Cardiac muscle cell (in vitro differentiated cells and primary cell): Measurements from ENCODE around the gene SUSD6. TPM values are rescaled to one million over a fixed set of nuclear protein-coding genes. Genes with fewer than 3 reads are reported as not detected.
A peak's percentile ranks its signal among the peaks of the same experiment; 100 is the strongest.

Source experiments
- DNase-seq, 2 donors: peaks; one replicate each; pipeline versions ENCODE4 v3.0.0 to v3.0.0-alpha.2; 2010 to 2017; ENCODE audit warnings: low read depth in 1 of 2, low spot score in 1 of 2
- H3K27ac ChIP-seq: fragments of 200-600 bp; sonication (generic); 2 replicates; pipeline ENCODE4 v1.5.1; 2016
- H3K27me3 ChIP-seq: fragments of 200-600 bp; sonication (generic); 2 replicates; pipeline ENCODE4 v1.6.0; 2016; ENCODE audit warnings: control low read depth
- H3K36me3 ChIP-seq: fragments of 200-600 bp; sonication (generic); 2 replicates; pipeline ENCODE4 v1.5.1; 2016; ENCODE audit warnings: control low read depth
- H3K4me1 ChIP-seq: fragments of 200-600 bp; sonication (generic); 2 replicates; pipeline ENCODE4 v1.8.1; 2017; ENCODE audit warnings: low read depth, mild to moderate bottlenecking, mixed run types
- H3K4me3 ChIP-seq: fragments of 200-600 bp; sonication (generic); 2 replicates; pipeline ENCODE4 v1.5.1; 2016; ENCODE audit warnings: mild to moderate bottlenecking
- H3K9me3 ChIP-seq: fragments of 200-600 bp; sonication (generic); 2 replicates; pipeline ENCODE4 v1.5.1; 2017; ENCODE audit warnings: low read depth, mild to moderate bottlenecking, control low read depth
- CTCF ChIP-seq: IDR thresholded peaks from 2 replicates; pipeline ENCODE4 v1.5.1; 2012; ENCODE audit warnings: low read depth, mild to moderate bottlenecking, low read length
- polyA plus RNA-seq: library from polyadenylated mRNA; unstranded; fragments of >200 nt; fragmentation: Nextera tagmentation; extraction: Ambion mirVana; gene quantifications from 2 replicates; pipeline ENCODE4 v1.2.1, GENCODE V29; 2016
- total RNA-seq: library from RNA; depleted of rRNA; stranded (reverse); fragments of >200 nt; gene quantifications from 2 replicates; pipeline ENCODE4 v1.2.3, GENCODE V29; 2016

The SUSD6 gene
- total and polyA plus RNA-seq, 2 experiments from 2014 or later: 8.7 to 12.1 TPM

DNA sequence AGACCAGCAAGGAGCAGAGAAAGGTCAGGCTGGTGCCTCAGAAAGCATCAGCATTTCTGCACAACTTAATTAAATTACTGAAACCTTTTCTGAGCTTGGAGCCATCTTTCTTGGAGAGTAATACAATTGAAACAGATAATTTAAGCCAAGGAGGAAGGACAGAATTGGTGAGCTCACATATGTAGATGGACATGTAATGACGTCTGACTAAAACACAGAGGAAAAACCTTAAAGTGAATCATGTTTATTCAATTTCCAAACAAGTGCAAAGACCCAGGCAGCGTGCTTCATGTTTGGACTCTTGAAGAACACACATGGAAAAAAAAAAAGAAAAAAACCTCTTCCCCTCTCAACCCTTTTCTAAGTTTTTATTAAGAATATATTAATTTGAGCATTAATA is 19.0 kb downstream of the SUSD6 start:
- H3K36me3 ChIP-seq: no peaks in the 10 kb centered on the region
- DNase-seq: no peak
- H3K27me3 ChIP-seq: no peaks in the 10 kb centered on the region
- TF ChIP-seq CTCF: no peak
- H3K9me3 ChIP-seq: no peaks in the 10 kb centered on the region
- H3K27ac ChIP-seq: peak overlapping the region; percentile 49
- H3K4me3 ChIP-seq: no peak overlapping the region
- peaks cover 64% of the 10 kb centered on the region for H3K4me1 ChIP-seq

DNA sequence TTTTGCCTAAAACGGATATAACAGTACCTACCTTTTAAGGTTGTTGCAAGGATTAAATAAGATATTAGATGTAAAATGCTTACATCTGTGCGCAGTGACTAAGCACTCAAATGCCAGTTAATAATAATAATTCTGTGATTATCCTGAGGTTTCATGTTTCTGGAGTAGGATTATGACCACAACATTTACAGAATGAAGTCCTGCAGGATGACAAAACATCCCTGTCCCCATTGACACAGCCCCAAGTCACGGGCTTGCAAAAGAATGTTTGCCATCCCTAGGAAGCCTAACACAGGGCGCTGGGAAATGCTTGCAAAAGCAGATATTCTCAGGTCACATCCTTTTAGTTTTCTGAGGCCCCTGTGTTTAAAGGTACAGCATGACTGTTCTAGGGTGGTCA is 20.1 kb downstream of the SUSD6 start:
- Histone ChIP-seq H3K4me1 (peaks cover 66% of the 10 kb centered on the region), H3K9me3 (no peaks in the 10 kb centered on the region), H3K4me3 (no peak overlapping the region), H3K27me3 (no peaks in the 10 kb centered on the region), H3K27ac (no peak overlapping the region), H3K36me3 (no peaks in the 10 kb centered on the region)
- no peak for TF ChIP-seq CTCF
- no peak for DNase-seq

DNA sequence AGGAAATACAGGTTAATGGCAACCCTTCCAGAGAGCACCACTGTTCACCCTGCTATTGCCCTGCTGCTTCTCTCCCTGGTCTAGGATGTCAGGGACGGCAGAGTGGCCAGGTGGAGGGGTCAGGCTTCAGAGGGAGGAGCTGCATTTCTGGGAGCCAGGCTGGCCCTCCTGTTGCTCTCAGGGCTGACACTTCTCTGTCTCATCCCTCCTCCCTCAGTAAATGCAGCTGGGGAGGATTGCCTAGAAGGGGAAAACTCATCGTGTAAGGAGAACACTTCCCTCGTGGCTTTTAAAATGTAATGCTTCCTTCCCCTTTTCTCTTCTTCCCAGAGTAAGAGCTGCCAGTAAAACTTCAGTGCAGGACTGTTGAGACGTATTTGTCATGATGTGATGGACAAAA is 20.8 kb downstream of the SUSD6 start:
- Histone ChIP-seq H3K27ac (no peak overlapping the region), H3K36me3 (no peaks in the 10 kb centered on the region), H3K4me3 (no peak overlapping the region), H3K9me3 (no peaks in the 10 kb centered on the region), H3K27me3 (no peaks in the 10 kb centered on the region), H3K4me1 (peaks cover 71% of the 10 kb centered on the region)
- TF ChIP-seq CTCF: no peak
- DNase-seq: no peak

GRCh38 chr14:69632593-69633151 is 21.3 kb downstream of the SUSD6 start:
- no peak for DNase-seq
- no peak for TF ChIP-seq CTCF
- no peaks in the 10 kb centered on the region for H3K36me3 ChIP-seq
- H3K9me3 ChIP-seq: no peaks in the 10 kb centered on the region
- no peak overlapping the region for H3K4me3 ChIP-seq
- peaks cover 76% of the 10 kb centered on the region for H3K4me1 ChIP-seq
- peak overlapping the region; percentile 77 for H3K27ac ChIP-seq
- no peaks in the 10 kb centered on the region for H3K27me3 ChIP-seq

DNA sequence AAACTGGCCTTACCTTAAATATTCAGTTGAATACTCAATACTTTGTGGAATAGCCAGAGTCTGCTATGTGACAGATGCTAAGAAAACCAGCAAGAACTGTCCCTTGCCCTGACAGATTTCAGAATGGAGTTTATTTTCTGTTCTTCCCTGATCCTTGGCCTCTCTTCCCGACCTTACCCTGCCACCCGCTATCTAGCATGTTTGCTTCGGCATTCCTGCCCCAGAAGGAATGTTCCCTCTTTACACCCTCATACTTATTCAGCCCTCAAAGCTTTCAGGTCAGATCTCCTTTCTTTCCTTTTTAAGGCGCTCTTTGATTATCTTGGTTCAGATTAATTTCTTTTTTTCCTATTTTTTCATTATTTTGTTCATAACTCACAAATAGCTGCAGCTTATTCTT is 21.8 kb downstream of the SUSD6 start:
- Histone ChIP-seq H3K27me3 (no peaks in the 10 kb centered on the region), H3K27ac (peak overlapping the region; percentile 77), H3K4me3 (no peak overlapping the region), H3K9me3 (no peaks in the 10 kb centered on the region), H3K4me1 (peaks cover 81% of the 10 kb centered on the region), H3K36me3 (no peaks in the 10 kb centered on the region)
- no peak for TF ChIP-seq CTCF
- peak in 1 of 2 donors; percentile 34 for DNase-seq
